Measurements from ENCODE around the gene LRMDA. TPM values are rescaled to one million over a fixed set of nuclear protein-coding genes. Genes with fewer than 3 reads are reported as not detected.

Gene LRMDA
- total and polyA plus RNA-seq, 2 donors (not counting 3 experiments of a cell fraction or from before 2014, with no cell fraction given), result 9.7 to 18.0 TPM

- POLR2A ChIA-PET, result no interaction called here
- no peaks in the 10 kb centered on the region for H3K4me1 ChIP-seq (ENCODE audit: control insufficient read depth, extremely low read depth, insufficient read depth, low read length)
- TF ChIP-seq CTCF (IDR thresholded peaks at IDR 0.05; ENCODE audit: extremely low read depth in 1 of 2, insufficient read depth in 1 of 2, low read depth in 1 of 2, low read length in 2 of 2) (no peak), GATA2 (IDR thresholded peaks at IDR 0.05; ENCODE audit: insufficient read depth, insufficient read length, low read depth, low read length) (no peak), FOS (IDR thresholded peaks at IDR 0.05; ENCODE audit: borderline replicate concordance, insufficient read depth, low read length) (no peak), POLR2A (IDR thresholded peaks at IDR 0.05; ENCODE audit: low read depth, low read length) (no peak), JUN (IDR thresholded peaks at IDR 0.05; ENCODE audit: borderline replicate concordance, insufficient read depth, insufficient read length, low read depth) (no peak), MAX (IDR thresholded peaks at IDR 0.05; ENCODE audit: insufficient read depth, insufficient read length) (no peak), MYC (IDR thresholded peaks at IDR 0.05; ENCODE audit: low read depth, low read length) (no peak), POLR2AphosphoS5 (IDR thresholded peaks at IDR 0.05; ENCODE audit: insufficient read depth, low read depth, low read length) (no peak), EZH2 (IDR thresholded peaks at IDR 0.05; ENCODE audit: borderline replicate concordance, low read depth, low read length, severe bottlenecking) (no peak)
- dilution Hi-C loops (cut with MboI; ENCODE audit: extremely low pct_ligation_motif_present, low sequenced_read_pairs) (no loop called here), intact Hi-C loops (cut with micrococcal nuclease) (no loop called here)
- FAIRE-seq, result no peak
- no peak overlapping the region for H2AFZ ChIP-seq (ENCODE audit: low read depth, low read length)
- no peaks in the 10 kb centered on the region for H3K79me2 ChIP-seq (ENCODE audit: control insufficient read depth, insufficient read depth, low read length)
- BruUV-seq (replicated peaks), result no TSS peak
- CTCF ChIA-PET, result no interaction called here
- no peaks in the 10 kb centered on the region for H3K9me1 ChIP-seq (replicated peaks; ENCODE audit: control insufficient read depth, extremely low read depth, insufficient read depth, low read length)
- H3K4me3 ChIP-seq (replicated peaks in 1 of 3; ENCODE audit: insufficient read depth in 1 of 3, low read depth in 1 of 3, low read length in 3 of 3), result no peak overlapping the region
- no peaks in the 10 kb centered on the region for H4K20me1 ChIP-seq (replicated peaks; ENCODE audit: control insufficient read depth, extremely low read depth, insufficient read depth, low read length)
- H3K36me3 ChIP-seq (ENCODE audit: control insufficient read depth in 2 of 2, extremely low read depth in 1 of 2, insufficient read depth in 2 of 2, low read length in 2 of 2), result no peaks in the 10 kb centered on the region
- H3K9me3 ChIP-seq (replicated peaks; ENCODE audit: control insufficient read depth, insufficient read depth, low read length), result no peaks in the 10 kb centered on the region
- no peak overlapping the region for H3K4me2 ChIP-seq (ENCODE audit: insufficient read depth, low read length)
- H3K27me3 ChIP-seq (ENCODE audit: control insufficient read depth in 2 of 2, insufficient read depth in 2 of 2, low read length in 2 of 2), result no peaks in the 10 kb centered on the region
- H3K9ac ChIP-seq (replicated peaks; ENCODE audit: extremely low read depth, insufficient read depth, low read length), result no peak overlapping the region
- H3K27ac ChIP-seq (ENCODE audit: insufficient read depth, low read depth, low read length), result no peak overlapping the region
- DNase-seq (ENCODE audit: low read depth, low spot score), result no peak
Measured at GRCh38 chr10:75995720-75996119, 564.3 kb downstream of the LRMDA start.
